ENCODE results near the gene ONECUT2. TPM values are rescaled to one million over a fixed set of nuclear protein-coding genes. Genes with fewer than 3 reads are reported as not detected.
A peak's percentile ranks its signal among the peaks of the same experiment; 100 is the strongest.

Gene ONECUT2
- total RNA-seq, 4 donors from 2014 or later, result under 0.01 to 0.06 (median under 0.01) TPM; not detected in 1

- no peak for TF ChIP-seq POLR2AphosphoS5 (IDR thresholded peaks at IDR 0.05)
- DNase-seq (ENCODE audit: extremely low spot score), result peak; percentile 86
- no peaks in the 10 kb centered on the region for H3K9me3 ChIP-seq
- H3K4me3 ChIP-seq, result no peak overlapping the region
- H3K4me1 ChIP-seq, result peaks cover 49 to 60% (median 60%) of the 10 kb centered on the region in 4 donors
- H3K36me3 ChIP-seq, result no peaks in the 10 kb centered on the region
- H3K27ac ChIP-seq (replicated peaks in 1 of 4), result no peak overlapping the region
- WGBS, result 2% methylated on average over 19 of the region's 60 CpGs
- intact Hi-C loops (cut with DNase I), result no loop called here
- H3K27me3 ChIP-seq, result peaks cover 4 to 98% (median 71%) of the 10 kb centered on the region in 4 donors
Observed at GRCh38 chr18:57440331-57441070, 5.3 kb downstream of the ONECUT2 start.

DNA sequence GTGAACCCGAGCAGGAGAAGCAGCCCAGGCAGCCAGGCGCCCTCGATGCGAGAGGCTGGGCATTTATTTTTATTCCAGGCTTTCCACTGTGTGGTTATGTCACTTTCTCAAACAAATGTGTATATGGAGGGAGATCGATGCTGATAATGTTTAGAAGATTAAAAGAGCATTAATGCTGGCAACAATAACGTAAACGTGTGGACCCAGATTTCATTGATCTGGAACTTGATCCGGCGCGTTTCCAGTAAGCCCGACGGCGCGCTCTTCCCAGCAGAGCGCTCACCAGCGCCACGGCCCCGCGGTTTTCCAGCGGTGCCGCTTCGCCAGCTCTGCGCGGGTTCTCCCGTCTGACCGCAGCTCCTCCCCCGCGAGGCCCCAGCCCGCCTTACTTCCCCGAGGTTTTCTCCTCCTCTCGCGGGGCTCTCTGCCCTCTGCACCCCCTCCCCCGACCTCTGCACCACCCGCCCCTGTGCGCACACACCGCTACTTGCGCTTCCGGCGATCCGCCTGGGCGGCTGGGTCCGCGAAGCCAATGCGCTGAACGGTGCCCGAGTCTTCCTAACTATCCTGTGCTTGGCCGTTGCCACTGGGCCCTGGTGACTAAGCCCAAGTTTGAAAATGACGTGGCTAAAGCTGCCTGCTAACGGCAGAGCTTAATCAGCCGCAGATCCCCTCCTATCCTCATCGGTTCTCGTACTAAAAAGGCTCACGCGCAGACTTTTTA lies 6.1 kb downstream of the ONECUT2 start:
- no peaks in the 10 kb centered on the region for H3K36me3 ChIP-seq
- peaks cover 46 to 55% (median 55%) of the 10 kb centered on the region in 4 donors for H3K4me1 ChIP-seq
- intact Hi-C loops (cut with DNase I), result no loop called here
- TF ChIP-seq CTCF (IDR thresholded peaks at IDR 0.05) (no peak), POLR2AphosphoS5 (IDR thresholded peaks at IDR 0.05) (no peak), POLR2A (IDR thresholded peaks at IDR 0.05; ENCODE audit: low read depth) (no peak), EP300 (IDR thresholded peaks at IDR 0.05) (no peak)
- H3K9me3 ChIP-seq, result no peaks in the 10 kb centered on the region
- peaks cover 4 to 100% (median 69%) of the 10 kb centered on the region in 4 donors for H3K27me3 ChIP-seq
- H3K27ac ChIP-seq (replicated peaks in 1 of 4), result no peak overlapping the region
- peak; percentile 55 for DNase-seq (ENCODE audit: extremely low spot score)
- 11% methylated on average over 20 of the region's 54 CpGs for WGBS
- H3K4me3 ChIP-seq, result no peak overlapping the region

DNA sequence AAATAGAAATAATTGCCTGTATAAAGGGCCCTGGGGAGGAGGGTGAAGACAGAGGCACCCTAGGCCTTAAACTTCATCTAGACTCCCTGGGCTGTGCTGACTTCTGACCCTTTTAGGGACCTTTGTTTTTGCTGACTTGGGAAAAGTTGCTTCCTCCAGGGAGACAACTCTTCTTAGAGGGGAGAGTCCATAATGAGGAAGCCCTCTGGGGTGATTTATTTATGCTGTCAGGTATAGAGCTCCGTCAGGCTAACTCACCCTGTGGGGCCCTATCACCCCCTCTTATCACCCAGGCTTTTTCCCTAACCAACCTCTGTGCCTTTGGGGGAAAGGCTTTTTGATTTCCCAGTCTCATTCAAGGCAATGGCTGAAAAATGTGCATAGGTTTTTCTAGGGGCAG lies 8.1 kb downstream of the ONECUT2 start:
- no peaks in the 10 kb centered on the region for H3K9me3 ChIP-seq
- H3K27me3 ChIP-seq, result peaks cover 3 to 100% (median 55%) of the 10 kb centered on the region in 4 donors
- intact Hi-C loops (cut with DNase I), result no loop called here
- 10% methylated on average over 1 of the region's 1 CpG for WGBS
- peak; percentile 78 for DNase-seq (ENCODE audit: extremely low spot score)
- H3K36me3 ChIP-seq, result no peaks in the 10 kb centered on the region
- no peak overlapping the region for H3K27ac ChIP-seq (replicated peaks in 1 of 4)
- TF ChIP-seq POLR2AphosphoS5 (IDR thresholded peaks at IDR 0.05) (no peak), POLR2A (IDR thresholded peaks at IDR 0.05; ENCODE audit: low read depth) (no peak), EP300 (IDR thresholded peaks at IDR 0.05) (no peak), CTCF (IDR thresholded peaks at IDR 0.05) (no peak)
- H3K4me3 ChIP-seq, result no peak overlapping the region
- H3K4me1 ChIP-seq, result peaks cover 26 to 35% (median 35%) of the 10 kb centered on the region in 4 donors

GRCh38 chr18:57443702-57444101 lies 8.5 kb downstream of the ONECUT2 start:
- intact Hi-C loops (cut with DNase I), result no loop called here
- Histone ChIP-seq H3K27ac (replicated peaks in 1 of 4) (no peak overlapping the region), H3K4me3 (no peak overlapping the region), H3K36me3 (no peaks in the 10 kb centered on the region), H3K9me3 (no peaks in the 10 kb centered on the region), H3K27me3 (peaks cover 0 to 100% (median 50%) of the 10 kb centered on the region in 4 donors), H3K4me1 (peaks cover 21 to 31% (median 30%) of the 10 kb centered on the region in 4 donors)
- no peak for DNase-seq (ENCODE audit: extremely low spot score)
- TF ChIP-seq POLR2AphosphoS5 (IDR thresholded peaks at IDR 0.05), result no peak
- TF ChIP-seq POLR2A (IDR thresholded peaks at IDR 0.05; ENCODE audit: low read depth), result no peak
- no peak for TF ChIP-seq CTCF (IDR thresholded peaks at IDR 0.05)
- no peak for TF ChIP-seq EP300 (IDR thresholded peaks at IDR 0.05)
- WGBS, result 57% methylated on average over 3 of the region's 3 CpGs

DNA sequence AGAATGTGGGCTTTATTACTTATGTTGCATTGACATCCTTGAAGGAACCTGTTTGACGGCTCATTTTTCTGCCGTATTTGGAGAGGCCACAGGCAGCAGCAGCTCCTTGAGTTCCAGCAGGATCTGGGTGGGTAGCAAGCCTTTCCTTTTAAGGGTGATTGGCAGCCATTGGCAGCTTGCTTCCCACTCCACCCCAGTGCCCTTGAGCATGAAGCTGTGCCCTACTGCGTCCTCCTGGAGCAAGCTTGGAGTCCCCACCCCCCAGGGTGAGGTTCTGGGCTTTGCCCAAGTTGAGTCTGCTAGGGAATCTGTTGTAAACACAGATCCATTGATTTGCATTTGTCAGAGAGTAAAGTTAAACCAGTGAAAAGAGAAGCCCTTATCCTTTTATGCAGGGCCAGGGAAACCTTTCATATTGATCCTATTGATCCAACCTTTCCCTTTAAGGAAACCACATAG lies 9.2 kb downstream of the ONECUT2 start:
- Histone ChIP-seq H3K9me3 (no peaks in the 10 kb centered on the region), H3K36me3 (no peaks in the 10 kb centered on the region), H3K4me3 (no peak overlapping the region), H3K27me3 (peaks cover 0 to 100% (median 44%) of the 10 kb centered on the region in 4 donors), H3K27ac (replicated peaks in 1 of 4) (no peak overlapping the region), H3K4me1 (peaks cover 15 to 24% (median 24%) of the 10 kb centered on the region in 4 donors)
- peak; percentile 62 for DNase-seq (ENCODE audit: extremely low spot score)
- intact Hi-C loops (cut with DNase I), result no loop called here
- WGBS, result 38% methylated on average over 3 of the region's 3 CpGs
- TF ChIP-seq POLR2AphosphoS5 (IDR thresholded peaks at IDR 0.05) (no peak), CTCF (IDR thresholded peaks at IDR 0.05) (no peak), POLR2A (IDR thresholded peaks at IDR 0.05; ENCODE audit: low read depth) (no peak), EP300 (IDR thresholded peaks at IDR 0.05) (no peak)

All from esophagus muscularis mucosa (tissue), 4 donors.